GM19043 (cell line): ENCODE measurements around the gene MAP3K3.

Experiments used
- ATAC-seq: cut with Tn5 transposase; IDR thresholded peaks from one replicate; pipeline ENCODE4 v1.9.1; 2021; ENCODE audit warnings: low read depth; ENCODE audit not compliant: unreplicated experiment

Gene MAP3K3

GRCh38 chr17:63621229-63621683, 961 bp upstream of the MAP3K3 start:
- ATAC-seq: no peak

- peak; percentile 16 for ATAC-seq
Measured at GRCh38 chr17:63622574-63623390, 565 bp downstream of the MAP3K3 start.

GRCh38 chr17:63623786-63624530, 1.7 kb downstream of the MAP3K3 start:
- ATAC-seq: no peak

DNA sequence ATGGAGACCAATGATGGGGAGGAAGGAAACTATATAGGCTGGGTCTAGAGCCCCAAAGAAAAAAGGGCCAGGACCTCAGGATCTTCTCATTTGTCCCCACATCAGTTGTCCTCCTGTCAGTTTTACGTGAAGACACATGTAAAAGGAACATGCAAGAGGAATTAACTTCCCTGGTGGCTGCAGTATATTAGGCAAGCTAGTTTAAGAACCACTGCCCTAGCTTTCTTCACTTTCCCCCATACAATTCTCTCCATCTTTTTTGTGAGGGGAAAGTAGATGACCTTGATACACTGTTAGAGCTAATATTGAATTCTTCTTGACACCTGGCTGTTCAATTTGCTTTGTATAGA, 2.3 kb downstream of the MAP3K3 start:
- ATAC-seq: no peak

GRCh38 chr17:63626551-63627180, 4.4 kb downstream of the MAP3K3 start:
- ATAC-seq: no peak

- no peak for ATAC-seq
Measured at GRCh38 chr17:63629627-63630026, 7.4 kb downstream of the MAP3K3 start.

GRCh38 chr17:63631062-63631461, 8.8 kb downstream of the MAP3K3 start:
- ATAC-seq: no peak

DNA sequence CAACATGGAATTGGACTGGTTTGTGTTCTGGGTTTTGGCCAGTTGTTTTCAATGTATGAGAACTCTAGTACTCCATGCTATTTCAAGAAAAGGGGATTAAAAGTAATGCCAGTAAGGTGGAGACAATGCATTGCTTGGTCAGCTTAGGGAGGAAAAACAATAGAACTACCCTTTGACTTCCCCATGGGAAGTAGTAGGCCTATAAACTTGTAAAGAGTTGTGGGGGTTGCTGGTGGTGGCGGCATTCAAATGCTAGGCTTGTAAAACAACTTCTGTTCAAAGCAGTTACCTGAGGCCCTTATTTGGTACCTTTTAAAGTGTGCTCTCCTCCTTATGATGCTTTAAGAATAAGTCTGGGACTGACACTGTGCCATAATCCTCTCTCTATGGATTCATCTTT, 9.4 kb downstream of the MAP3K3 start:
- no peak for ATAC-seq

DNA sequence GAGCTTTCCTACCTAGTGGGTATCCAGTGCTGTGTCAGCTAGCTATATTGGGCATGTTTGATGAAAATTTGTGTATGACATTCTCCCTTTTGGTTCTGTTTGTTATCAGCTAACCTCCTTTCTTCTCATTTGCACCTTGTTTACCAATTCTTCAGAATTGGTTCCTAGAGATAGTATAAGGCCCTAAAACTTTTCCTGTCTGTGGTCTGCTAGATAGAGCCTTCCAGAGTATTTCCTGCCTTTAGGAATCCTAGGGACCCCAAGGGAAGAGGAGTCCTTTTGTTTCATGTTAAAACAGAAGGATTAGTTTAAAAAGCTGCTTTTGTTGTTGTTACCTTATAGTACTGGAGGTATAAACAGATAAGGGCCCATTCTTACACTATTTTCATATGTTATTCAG, 11.5 kb downstream of the MAP3K3 start:
- no peak for ATAC-seq

- ATAC-seq: no peak
Measured at GRCh38 chr17:63634163-63634562, 11.9 kb downstream of the MAP3K3 start.

DNA sequence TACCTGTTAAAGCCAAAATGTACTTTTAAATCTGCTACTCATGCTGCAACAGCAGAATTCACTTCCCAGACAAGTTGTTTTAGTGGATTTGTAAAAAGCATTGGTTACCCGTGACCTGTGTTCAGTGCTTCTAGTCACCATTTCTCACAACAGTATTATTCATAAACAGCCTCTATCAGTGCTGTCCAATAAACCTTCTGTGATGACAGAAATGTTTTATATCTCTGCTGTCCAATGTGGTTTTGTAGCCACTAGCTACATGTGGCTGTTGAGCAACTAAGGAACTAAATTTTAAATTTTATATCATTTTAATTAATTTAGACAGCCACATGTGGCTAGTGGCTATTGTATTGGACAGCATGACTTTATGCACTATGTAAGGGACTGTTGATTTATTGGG, 12.6 kb downstream of the MAP3K3 start:
- ATAC-seq: no peak

GRCh38 chr17:63635290-63635689, 13.1 kb downstream of the MAP3K3 start:
- ATAC-seq: no peak

DNA sequence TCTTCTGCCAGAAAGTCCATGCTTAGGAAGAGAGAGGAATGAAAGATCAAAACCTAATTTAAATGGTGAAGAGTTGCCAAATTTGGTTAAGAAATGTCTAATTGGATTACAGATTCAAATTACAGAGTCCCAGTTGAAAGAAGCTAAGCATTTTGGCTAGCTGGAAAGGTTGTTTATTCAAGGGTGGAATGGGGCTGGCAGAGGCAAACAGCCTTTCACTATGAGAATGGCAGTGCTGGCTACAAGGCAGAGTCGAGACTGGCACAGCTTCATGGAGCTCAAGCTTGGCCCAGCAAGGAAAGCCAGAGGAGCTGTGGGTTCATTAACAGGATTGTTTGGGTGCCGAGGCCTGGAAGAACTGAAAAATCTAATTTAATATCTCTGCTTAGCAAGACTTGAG, 13.6 kb downstream of the MAP3K3 start:
- no peak for ATAC-seq

DNA sequence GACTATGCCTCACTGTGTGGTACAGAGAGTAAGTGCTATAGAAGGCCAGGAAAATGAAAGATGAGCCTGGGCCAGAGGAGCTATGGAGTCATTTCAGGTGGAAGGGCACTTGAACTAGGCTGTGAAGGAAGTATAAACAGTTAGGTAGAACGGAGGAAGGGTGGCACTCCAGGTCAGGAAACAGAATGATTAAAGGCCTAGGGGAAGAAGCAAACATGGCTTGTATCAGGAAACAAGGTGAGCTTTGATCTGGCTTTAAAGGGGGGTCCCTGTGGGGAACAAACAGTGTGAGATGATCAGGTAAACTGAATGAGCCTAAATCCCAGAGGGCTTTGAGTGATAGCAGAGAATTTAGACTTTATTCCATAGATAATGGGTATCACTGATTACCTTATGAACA, 16.9 kb downstream of the MAP3K3 start:
- no peak for ATAC-seq

DNA sequence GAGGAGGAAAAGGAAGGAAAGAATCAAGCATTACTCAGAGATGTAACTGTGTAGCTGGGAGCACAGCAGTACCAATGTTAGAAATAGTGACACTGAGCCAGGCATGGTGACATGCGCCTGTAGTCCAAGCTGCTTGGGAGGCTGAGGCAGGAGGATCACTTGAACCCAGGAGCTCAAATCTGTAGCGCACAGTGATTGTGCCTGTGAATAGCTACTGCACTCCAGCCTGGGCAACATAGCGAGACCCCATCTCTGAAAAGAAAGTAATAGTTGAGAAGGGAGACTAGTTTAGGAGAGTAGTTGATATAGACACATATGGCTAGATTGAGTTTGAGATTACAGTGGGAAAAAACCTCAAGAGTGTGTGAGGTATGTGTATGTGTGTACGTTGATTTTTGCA, 17.8 kb downstream of the MAP3K3 start:
- no peak for ATAC-seq

- ATAC-seq: no peak
Measured at GRCh38 chr17:63641692-63642448, 19.7 kb downstream of the MAP3K3 start.

- no peak for ATAC-seq
Measured at GRCh38 chr17:63644846-63645245, 22.6 kb downstream of the MAP3K3 start.

- peak; percentile 52 for ATAC-seq
Measured at GRCh38 chr17:63645775-63646487, 23.7 kb downstream of the MAP3K3 start.

GRCh38 chr17:63646488-63646806, 24.2 kb downstream of the MAP3K3 start:
- peak; percentile 82 for ATAC-seq

DNA sequence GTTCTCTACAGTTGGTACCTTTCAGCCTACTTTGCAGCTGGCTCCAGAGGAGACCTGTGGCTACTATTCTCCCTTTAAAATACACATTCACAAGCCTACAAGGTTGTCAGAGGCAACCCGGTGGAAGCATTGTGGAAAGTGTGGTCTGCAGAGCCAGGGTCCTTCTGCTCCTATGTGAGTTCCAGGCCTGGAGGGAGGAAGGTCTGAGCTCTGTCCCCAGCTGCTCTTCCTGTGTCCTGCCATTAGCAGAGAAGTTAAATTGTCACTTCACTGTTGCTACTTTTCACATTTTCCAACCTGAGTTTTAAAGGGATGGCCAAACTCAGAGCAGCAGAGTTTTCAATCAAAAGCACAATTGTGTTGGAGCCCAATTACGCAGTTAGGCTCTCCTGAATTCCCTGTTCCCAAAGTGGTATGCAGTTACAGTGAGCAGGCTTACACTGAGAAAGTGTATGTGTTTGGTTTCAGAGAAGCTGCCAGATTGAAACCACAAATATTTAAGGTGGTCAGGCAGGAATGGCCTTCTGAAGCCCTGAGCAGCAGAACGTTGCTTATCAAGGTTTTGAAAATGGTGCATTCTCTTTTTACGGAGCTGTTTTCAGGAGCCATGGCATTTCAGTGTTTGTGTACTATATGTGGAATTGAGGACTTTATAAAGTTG, 25.0 kb downstream of the MAP3K3 start:
- ATAC-seq: no peak
